ENCODE measurements around the gene HOXA4.

The HOXA4 gene

DNA sequence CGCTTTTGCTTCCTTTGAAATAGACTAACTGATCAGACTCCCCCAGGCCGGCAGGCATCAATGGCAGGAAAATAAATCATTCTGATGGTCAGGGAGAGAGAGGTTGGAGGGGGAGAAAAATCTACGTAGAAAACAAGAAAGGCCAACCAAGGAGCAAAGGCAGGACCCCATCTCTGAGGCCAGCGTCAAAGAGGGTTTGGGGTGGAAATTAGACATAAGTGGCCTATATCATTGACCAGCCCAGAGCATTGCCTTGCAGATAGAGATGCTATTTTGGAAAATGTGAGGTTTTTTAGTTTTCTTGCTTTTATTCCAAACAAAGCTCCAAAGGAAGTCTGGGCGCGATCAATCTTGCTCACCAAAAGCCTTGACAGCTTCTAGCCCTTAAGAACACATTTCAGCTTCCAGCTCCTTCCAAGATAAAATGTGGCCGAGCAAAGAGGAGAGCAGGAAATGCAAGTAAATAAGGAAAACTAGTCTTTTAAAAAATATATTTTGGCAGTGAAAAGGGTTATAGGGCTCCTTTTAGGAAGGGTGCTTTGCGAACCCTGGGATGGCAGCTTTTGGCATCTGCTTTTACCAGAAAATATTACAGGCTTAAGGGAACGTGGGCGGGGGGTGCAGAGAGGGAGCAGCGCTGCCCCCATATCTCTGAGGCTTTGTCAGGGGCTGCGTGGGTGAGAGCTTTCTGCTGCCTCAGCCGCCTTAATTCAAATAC, 26.1 kb downstream of the HOXA4 start:
- TF ChIP-seq ZFX (IDR thresholded peaks at IDR 0.05), result no peak
- TF ChIP-seq, protein P1, sequence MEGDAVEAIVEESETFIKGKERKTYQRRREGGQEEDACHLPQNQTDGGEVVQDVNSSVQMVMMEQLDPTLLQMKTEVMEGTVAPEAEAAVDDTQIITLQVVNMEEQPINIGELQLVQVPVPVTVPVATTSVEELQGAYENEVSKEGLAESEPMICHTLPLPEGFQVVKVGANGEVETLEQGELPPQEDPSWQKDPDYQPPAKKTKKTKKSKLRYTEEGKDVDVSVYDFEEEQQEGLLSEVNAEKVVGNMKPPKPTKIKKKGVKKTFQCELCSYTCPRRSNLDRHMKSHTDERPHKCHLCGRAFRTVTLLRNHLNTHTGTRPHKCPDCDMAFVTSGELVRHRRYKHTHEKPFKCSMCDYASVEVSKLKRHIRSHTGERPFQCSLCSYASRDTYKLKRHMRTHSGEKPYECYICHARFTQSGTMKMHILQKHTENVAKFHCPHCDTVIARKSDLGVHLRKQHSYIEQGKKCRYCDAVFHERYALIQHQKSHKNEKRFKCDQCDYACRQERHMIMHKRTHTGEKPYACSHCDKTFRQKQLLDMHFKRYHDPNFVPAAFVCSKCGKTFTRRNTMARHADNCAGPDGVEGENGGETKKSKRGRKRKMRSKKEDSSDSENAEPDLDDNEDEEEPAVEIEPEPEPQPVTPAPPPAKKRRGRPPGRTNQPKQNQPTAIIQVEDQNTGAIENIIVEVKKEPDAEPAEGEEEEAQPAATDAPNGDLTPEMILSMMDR (conservative IDR thresholded peaks at IDR 0.05), result no peak

DNA sequence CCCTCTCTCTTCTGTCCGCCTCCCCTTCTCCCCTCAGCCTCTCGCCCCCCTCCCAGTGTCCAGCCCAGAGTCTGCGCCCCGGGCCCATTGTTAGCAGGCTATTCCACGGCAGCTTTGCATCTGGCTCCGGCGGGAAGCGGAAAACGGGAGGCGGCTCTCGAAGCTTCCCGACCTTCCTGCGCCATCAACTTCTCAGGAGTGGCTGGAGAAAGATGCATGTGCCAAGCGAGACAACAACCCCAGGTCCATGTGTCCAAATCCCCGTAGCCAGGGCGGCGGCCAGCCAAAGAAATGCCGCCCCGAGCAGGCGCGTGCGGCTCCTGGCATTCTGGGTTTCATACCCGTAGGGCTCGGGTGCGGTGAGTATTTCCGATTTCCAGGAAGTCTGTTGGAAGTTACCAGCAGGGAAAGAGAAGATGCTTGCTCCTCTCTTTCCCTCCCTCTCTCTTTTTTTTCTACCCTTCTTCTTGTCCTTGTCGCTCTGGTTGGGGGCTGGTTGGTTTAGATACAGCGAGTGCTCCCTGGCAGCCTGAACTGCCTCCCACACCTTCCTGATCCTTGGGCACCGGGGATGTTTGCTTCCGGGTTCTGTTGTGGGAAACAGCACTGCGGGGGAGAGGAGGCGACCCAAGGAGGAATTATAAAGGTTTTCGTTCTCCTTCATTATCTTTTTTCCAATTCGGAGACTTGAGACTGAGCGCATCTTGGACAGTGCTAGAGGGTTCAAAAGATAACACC, 26.9 kb downstream of the HOXA4 start:
- TF ChIP-seq, protein P1 (conservative IDR thresholded peaks at IDR 0.05), result no peak
- no peak for TF ChIP-seq ZFX (IDR thresholded peaks at IDR 0.05)
- H3K27ac ChIP-seq, result no peak overlapping the region

More for the DNA sequence above, 26.1 kb downstream of the HOXA4 start:
- H3K27ac ChIP-seq, result no peak overlapping the region

DNA sequence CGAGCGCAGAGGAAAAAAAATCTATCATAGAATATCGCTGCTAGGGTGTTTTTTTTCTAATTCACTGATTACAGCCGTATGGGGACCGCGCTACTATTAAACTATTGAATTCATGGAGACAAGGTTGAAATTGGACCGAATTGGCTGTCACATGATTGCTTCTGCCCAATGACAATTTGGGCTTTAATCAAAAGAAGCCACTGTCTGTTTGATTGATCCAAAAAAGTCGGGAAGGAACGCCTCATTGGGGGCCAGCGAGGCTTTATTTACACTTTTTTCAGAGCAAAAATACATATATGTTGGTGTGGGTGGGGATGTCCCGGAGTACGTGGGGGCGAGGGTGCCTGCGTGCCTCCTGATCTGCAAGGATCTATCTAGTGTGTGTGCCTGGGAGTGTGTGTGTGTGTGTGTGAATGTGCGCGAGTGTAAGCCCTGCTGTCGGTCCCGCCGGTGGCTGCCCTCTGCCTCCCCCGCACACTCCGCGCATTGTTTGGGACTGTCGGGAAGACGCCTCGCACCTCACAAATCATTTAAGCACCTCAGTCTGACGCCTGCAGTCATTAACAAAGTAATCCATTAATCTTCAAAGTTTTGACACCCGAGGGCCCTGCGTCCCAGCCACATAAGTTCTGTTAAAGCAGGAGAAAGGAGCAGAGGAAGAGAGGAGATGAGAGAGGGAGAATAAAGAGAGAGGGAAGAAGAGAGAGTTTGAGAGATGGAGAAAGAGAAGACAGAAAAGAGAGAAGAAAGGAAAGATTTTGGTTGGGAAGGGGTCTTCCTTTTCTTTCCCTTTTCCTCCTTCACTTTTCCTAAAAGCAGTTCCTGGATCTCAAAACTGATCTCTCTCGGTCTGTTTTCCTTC, 27.7 kb downstream of the HOXA4 start, which contains the start of gene HOXA2:
Gene HOXA2, minus strand, starts transcription at position 103 of the 862 bp plus-strand sequence. CDS start 183 bp downstream, outside the sequence.
- TF ChIP-seq ZFX (IDR thresholded peaks at IDR 0.05), result no peak
- TF ChIP-seq, protein P1 (conservative IDR thresholded peaks at IDR 0.05), result no peak
- H3K27ac ChIP-seq, result no peak within 1 kb of the TSS

DNA sequence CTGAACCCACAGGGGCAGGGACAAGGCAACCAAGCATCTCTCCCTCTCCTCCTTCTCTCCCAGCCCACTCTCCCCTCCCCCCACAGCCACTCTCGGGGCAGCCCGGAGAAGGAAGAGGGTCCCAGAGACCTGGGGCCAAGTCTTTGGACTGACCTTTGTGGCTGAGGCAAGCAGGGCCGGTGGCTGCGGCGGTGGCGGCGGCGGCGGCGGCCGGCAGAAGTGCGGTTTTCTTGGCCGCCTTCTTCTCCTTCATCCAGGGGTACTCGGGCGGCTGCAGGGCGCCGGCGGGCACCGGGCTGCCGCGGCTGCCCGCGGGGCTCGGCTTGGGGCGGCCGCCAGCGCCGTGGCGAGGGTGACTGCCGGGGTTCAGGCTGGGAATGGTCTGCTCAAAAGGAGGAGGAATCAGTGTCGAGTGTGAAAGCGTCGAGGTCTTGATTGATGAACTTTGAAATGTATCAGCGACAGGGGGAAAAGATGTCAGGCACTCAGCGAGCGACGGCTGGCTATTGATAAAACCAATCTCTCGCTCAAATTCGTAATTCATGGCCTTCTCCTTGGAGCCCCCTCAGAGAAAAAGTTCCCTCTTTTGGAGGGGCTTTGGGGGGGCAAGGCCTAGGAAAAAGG, 28.5 kb downstream of the HOXA4 start:
- no peak overlapping the region for H3K27ac ChIP-seq
- TF ChIP-seq ZFX (IDR thresholded peaks at IDR 0.05), result no peak
- TF ChIP-seq, protein P1 (conservative IDR thresholded peaks at IDR 0.05), result no peak

DNA sequence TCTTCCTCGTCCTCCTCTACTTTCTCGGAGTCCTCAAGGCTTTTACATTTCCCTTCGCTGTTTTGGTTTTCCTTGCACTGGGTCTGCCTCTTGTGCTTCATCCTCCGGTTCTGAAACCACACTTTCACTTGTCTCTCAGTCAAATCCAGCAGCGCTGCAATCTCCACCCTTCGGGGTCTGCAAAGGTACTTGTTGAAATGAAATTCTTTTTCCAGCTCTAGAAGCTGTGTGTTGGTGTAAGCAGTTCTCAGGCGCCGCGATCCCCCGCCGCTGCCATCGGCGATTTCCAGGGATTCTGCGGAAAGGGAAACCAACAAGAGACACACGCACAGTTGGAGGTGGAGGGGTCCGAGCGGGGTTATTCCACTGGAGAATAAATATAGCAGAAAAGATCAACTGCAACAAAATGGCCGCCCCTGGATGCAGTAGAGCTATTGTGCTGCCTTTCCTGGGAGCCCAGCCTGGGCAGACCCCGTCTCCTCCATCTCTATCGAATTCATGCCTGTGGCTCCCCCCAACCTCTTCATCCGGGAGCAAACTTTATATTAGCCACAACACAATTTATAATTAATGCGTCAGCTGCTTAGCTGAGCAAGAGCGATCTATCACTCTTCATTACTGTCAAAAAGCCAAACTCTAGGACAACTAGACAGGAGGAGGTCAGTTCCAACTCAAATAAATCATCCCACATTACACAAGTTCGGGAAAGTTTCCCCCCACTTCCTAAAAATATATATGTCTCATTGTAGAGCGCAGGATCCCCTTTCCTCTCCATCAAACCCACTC, 29.2 kb downstream of the HOXA4 start:
- no peak overlapping the region for H3K27ac ChIP-seq
- TF ChIP-seq, protein P1 (conservative IDR thresholded peaks at IDR 0.05), result no peak
- no peak for TF ChIP-seq ZFX (IDR thresholded peaks at IDR 0.05)

DNA sequence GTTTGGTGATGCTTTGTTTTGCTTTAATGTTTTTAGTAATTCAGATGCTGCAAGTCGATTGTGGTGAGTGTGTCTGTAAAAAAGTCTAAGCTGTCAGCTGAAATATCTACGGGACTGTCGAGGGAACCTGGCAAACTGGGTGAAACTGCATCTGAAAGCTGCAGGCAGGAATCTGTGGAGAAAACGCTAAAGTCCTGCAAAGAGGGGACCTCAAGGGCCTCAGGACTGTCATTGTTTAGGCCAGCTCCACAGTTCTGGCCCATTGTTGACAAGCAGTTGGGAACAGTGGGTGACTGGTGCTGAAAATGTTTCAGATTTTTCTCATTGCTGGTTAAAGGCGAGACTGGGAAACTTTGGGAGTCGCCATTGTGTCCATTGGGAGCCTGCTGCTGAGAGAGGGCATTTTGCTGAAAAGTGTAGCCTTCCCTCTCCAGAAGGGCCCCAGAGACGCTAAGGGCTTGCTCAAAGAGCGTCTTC, 29.8 kb downstream of the HOXA4 start:
- TF ChIP-seq ZFX (IDR thresholded peaks at IDR 0.05), result no peak
- TF ChIP-seq, protein P1 (conservative IDR thresholded peaks at IDR 0.05), result no peak
- no peak overlapping the region for H3K27ac ChIP-seq
